ENCODE measurements around the gene EXOSC7. TPM values are rescaled to one million over a fixed set of nuclear protein-coding genes. Genes with fewer than 3 reads are reported as not detected.

The EXOSC7 gene
- total and polyA plus RNA-seq, 2 donors (not counting 1 experiment from before 2014, with no cell fraction given): 25.5 to 40.0 TPM

DNA sequence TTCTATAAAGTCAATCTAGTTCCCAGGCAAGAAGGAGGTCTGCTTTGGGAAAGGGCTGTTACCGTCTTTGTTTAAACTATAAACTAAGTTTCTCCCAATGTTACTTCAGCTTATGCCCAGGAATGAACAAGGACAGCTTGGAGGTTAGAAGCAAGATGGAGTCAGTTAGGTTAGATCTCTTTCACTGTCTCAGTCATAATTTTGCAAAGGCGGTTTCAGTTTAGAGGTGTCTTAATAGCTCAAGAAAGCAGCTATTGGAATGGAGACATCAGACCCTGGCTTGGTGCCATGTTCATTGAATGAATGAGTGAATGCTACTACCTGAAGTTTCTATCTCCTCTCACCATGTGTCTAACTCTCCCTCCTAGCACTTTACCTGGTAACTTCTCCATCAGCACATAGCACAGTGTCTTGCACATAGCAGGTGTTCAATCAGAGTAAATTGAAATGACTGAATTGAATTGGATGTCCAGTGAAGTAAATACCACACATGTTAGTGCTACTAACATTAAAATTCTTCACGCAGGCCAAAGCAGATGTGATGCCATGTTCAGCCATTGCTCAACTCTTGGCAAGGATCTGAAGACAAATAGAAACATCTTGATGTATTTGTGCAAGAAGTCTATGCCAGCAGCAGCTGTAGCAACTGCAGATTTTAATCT, 78.3 kb downstream of the EXOSC7 start:
- H3K4me2 ChIP-seq (replicated peaks; ENCODE audit: low read depth, low read length, poor library complexity, severe bottlenecking): no peak overlapping the region
- ATAC-seq (ENCODE audit: low read depth): no peak
- no peak for DNase-seq
- no peaks in the 10 kb centered on the region for H3K4me1 Mint-ChIP-seq
- H3K4me3 ChIP-seq (ENCODE audit: control extremely low read depth in 1 of 5, extremely low read depth in 1 of 5, insufficient read depth in 1 of 5, low read depth in 2 of 5, low read length in 4 of 5): no peak overlapping the region
- H3K27me3 ChIP-seq (replicated peaks in 1 of 4; ENCODE audit: control extremely low read depth in 1 of 4, control insufficient read depth in 3 of 4, insufficient read depth in 4 of 4, low read length in 3 of 4): peaks cover 0 to 4% (median 0%) of the 10 kb centered on the region in 4 experiments
- H2AFZ ChIP-seq (ENCODE audit: insufficient read depth, low read depth, low read length, poor library complexity, severe bottlenecking): no peak overlapping the region
- H3K27ac ChIP-seq (ENCODE audit: low read length in 2 of 2): no peak overlapping the region
- H3K27me3 Mint-ChIP-seq: peaks cover 47% of the 10 kb centered on the region
- WGBS (ENCODE audit: insufficient coverage): no CpG with 5 or more reads among the region's 3 CpGs
- TF ChIP-seq CTCF (IDR thresholded peaks at IDR 0.05) (no peak), EZH2 (IDR thresholded peaks at IDR 0.05; ENCODE audit: borderline replicate concordance, insufficient read depth, low read depth, low read length, poor library complexity, severe bottlenecking) (no peak)
- no peak overlapping the region for H3K4me3 Mint-ChIP-seq
- intact Hi-C loops (cut with micrococcal nuclease): no loop called here
- H3K79me2 ChIP-seq (ENCODE audit: control insufficient read depth, insufficient read depth, low read length): no peaks in the 10 kb centered on the region
- H3K4me1 ChIP-seq (ENCODE audit: control insufficient read depth in 2 of 2, insufficient read depth in 2 of 2, low read length in 2 of 2): no peaks in the 10 kb centered on the region
- H4K20me1 ChIP-seq (ENCODE audit: control insufficient read depth, insufficient read depth, low read length, poor library complexity, severe bottlenecking): no peaks in the 10 kb centered on the region
- ChIA-PET POLR2A (no interaction called here), CTCF (interaction anchor here (0.9 to 4.5 kb wide), 4 partner anchors 13 to 18 kb away, joined by 4 to 33 read pairs (median 8); no protein-coding TSS in a partner anchor)
- H3K9me3 ChIP-seq (ENCODE audit: control extremely low read depth in 1 of 3, control insufficient read depth in 2 of 3, insufficient read depth in 1 of 3, low read length in 2 of 3): no peaks in the 10 kb centered on the region
- no peaks in the 10 kb centered on the region for H3K36me3 ChIP-seq (replicated peaks in 1 of 2; ENCODE audit: control extremely low read depth in 1 of 2, control insufficient read depth in 1 of 2, extremely low read depth in 1 of 2, insufficient read depth in 2 of 2, low read length in 1 of 2)
- no peak overlapping the region for H3K9ac ChIP-seq (ENCODE audit: low read length)
- no peak overlapping the region for H3K27ac Mint-ChIP-seq
- H3K9me3 Mint-ChIP-seq (ENCODE audit: insufficient read depth): no peaks in the 10 kb centered on the region

DNA sequence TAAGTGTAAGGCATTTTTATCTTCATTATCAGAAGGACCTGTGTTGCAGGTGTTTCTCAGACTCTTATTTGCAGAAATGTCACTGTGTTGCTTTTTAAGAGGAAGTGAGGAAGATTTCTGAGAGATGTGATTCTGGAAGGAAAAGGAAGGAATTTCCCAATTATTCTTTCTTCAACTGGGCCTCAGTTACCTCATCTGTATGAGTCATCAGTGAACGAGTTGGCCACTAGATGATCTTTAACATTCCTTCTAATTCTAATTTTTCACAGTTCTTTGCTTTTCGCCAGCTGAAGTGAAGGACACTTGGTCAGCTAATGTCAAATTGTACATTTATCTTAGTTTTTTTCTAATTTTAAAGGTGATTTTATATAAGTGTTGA, 79.0 kb downstream of the EXOSC7 start:
- Histone ChIP-seq H3K4me1 (ENCODE audit: control insufficient read depth in 2 of 2, insufficient read depth in 2 of 2, low read length in 2 of 2) (no peaks in the 10 kb centered on the region), H3K79me2 (ENCODE audit: control insufficient read depth, insufficient read depth, low read length) (no peaks in the 10 kb centered on the region), H3K4me3 (ENCODE audit: control extremely low read depth in 1 of 5, extremely low read depth in 1 of 5, insufficient read depth in 1 of 5, low read depth in 2 of 5, low read length in 4 of 5) (no peak overlapping the region), H3K9me3 (ENCODE audit: control extremely low read depth in 1 of 3, control insufficient read depth in 2 of 3, insufficient read depth in 1 of 3, low read length in 2 of 3) (no peaks in the 10 kb centered on the region), H2AFZ (ENCODE audit: insufficient read depth, low read depth, low read length, poor library complexity, severe bottlenecking) (no peak overlapping the region), H3K9ac (ENCODE audit: low read length) (no peak overlapping the region), H4K20me1 (ENCODE audit: control insufficient read depth, insufficient read depth, low read length, poor library complexity, severe bottlenecking) (no peaks in the 10 kb centered on the region), H3K4me2 (replicated peaks; ENCODE audit: low read depth, low read length, poor library complexity, severe bottlenecking) (no peak overlapping the region), H3K27me3 (replicated peaks in 1 of 4; ENCODE audit: control extremely low read depth in 1 of 4, control insufficient read depth in 3 of 4, insufficient read depth in 4 of 4, low read length in 3 of 4) (peaks cover 0 to 4% (median 0%) of the 10 kb centered on the region in 4 experiments), H3K36me3 (replicated peaks in 1 of 2; ENCODE audit: control extremely low read depth in 1 of 2, control insufficient read depth in 1 of 2, extremely low read depth in 1 of 2, insufficient read depth in 2 of 2, low read length in 1 of 2) (no peaks in the 10 kb centered on the region), H3K27ac (ENCODE audit: low read length in 2 of 2) (no peak overlapping the region)
- no peak for ATAC-seq (ENCODE audit: low read depth)
- peaks cover 40% of the 10 kb centered on the region for H3K27me3 Mint-ChIP-seq
- DNase-seq: no peak
- H3K4me1 Mint-ChIP-seq: no peaks in the 10 kb centered on the region
- H3K27ac Mint-ChIP-seq: no peak overlapping the region
- no peak overlapping the region for H3K4me3 Mint-ChIP-seq
- intact Hi-C loops (cut with micrococcal nuclease): no loop called here
- WGBS (ENCODE audit: insufficient coverage): no CpG with 5 or more reads among the region's 2 CpGs
- TF ChIP-seq EZH2 (IDR thresholded peaks at IDR 0.05; ENCODE audit: borderline replicate concordance, insufficient read depth, low read depth, low read length, poor library complexity, severe bottlenecking) (no peak), CTCF (IDR thresholded peaks at IDR 0.05) (no peak)
- ChIA-PET CTCF (interaction anchor here (0.6 to 4.5 kb wide), 6 partner anchors 10 to 810 kb away, joined by 3 to 33 read pairs (median 4); no protein-coding TSS in a partner anchor), POLR2A (no interaction called here)
- no peaks in the 10 kb centered on the region for H3K9me3 Mint-ChIP-seq (ENCODE audit: insufficient read depth)
